Measurements from ENCODE around the gene UBA7. TPM values are rescaled to one million over a fixed set of nuclear protein-coding genes. Genes with fewer than 3 reads are reported as not detected.

Gene UBA7
- total RNA-seq, 4 donors from 2014 or later, result 3.5 to 16.1 (median 5.1) TPM

DNA sequence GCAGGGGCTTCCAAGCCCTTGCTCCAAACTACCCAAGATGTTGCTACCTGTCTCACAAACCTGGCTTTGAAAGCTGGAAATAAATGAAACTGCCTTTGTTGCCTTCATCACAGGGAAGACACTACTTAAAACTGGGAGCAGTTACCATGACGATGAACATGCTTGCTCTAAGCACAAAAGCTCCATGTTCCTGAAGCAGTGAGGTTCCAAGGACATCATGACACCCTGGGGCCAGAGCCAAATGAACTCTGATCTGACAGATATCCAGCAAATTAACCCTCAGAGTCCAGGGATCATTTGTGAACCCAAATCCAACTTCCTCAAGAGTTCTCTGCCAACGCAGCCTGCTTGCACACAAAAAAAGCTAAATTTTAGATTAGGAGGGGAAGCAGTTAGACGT lies 31.9 kb upstream of the UBA7 start:
- intact Hi-C loops (cut with DNase I; ENCODE audit: low total_unique reads), result loop anchor here (10.0 kb wide), 1 partner anchor 59 kb away; the partner anchor contains the start of gene MST1R
- Histone ChIP-seq H3K27me3 (no peaks in the 10 kb centered on the region), H3K36me3 (no peaks in the 10 kb centered on the region), H3K27ac (no peak overlapping the region), H3K9me3 (no peaks in the 10 kb centered on the region), H3K4me3 (no peak overlapping the region), H3K4me1 (peaks cover 0 to 5% of the 10 kb centered on the region in 2 donors)
- in situ Hi-C loops (cut with MboI; ENCODE audit: low sequenced_read_pairs in 4 of 4), result loop anchor here in 1 of 4 donors (25.0 kb wide), 1 partner anchor 308 kb away; no protein-coding TSS in a partner anchor
- DNase-seq (no peak), ATAC-seq (no peak)
- TF ChIP-seq, protein P1, sequence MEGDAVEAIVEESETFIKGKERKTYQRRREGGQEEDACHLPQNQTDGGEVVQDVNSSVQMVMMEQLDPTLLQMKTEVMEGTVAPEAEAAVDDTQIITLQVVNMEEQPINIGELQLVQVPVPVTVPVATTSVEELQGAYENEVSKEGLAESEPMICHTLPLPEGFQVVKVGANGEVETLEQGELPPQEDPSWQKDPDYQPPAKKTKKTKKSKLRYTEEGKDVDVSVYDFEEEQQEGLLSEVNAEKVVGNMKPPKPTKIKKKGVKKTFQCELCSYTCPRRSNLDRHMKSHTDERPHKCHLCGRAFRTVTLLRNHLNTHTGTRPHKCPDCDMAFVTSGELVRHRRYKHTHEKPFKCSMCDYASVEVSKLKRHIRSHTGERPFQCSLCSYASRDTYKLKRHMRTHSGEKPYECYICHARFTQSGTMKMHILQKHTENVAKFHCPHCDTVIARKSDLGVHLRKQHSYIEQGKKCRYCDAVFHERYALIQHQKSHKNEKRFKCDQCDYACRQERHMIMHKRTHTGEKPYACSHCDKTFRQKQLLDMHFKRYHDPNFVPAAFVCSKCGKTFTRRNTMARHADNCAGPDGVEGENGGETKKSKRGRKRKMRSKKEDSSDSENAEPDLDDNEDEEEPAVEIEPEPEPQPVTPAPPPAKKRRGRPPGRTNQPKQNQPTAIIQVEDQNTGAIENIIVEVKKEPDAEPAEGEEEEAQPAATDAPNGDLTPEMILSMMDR (IDR thresholded peaks at IDR 0.05 in 4 of 5, conservative IDR thresholded peaks at IDR 0.05 in 1 of 5), result no peak

DNA sequence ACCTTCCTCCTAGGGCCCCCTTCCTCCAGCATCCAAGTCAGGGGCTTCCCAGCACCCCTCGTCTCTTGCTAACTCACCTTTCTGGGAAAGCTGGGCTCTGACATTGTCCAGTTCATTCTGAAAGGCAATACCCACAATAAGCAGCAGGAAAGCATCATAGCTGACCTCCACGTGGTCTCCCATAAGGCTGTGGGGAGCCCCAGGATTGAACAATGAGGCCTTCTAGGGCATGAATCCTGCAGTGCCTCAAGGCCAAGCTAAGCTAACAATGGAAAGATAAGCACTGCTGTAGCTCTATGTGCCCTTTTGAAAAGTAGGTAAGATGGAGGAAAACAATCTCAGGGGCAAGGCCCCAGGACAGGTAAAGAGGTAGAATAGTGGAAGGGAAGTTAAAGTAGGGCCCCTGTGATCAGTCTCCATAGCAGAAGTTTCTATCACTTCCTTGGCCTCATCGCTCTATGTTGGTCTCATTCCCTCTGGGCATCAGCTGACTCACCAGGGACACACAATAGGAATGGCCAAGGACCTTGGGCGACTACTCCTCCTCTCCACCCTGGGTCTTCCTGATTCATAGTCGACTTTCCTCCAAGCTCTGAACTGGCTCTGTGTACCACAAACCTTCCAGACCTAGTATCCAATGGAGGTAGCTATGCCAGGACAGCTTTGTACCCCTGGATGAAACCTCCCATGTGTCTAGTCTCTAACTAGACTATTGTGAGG lies 30.9 kb upstream of the UBA7 start:
- in situ Hi-C loops (cut with MboI; ENCODE audit: low sequenced_read_pairs in 4 of 4) (loop anchor here in 2 of 4 donors (5.0 to 25.0 kb wide), 3 partner anchors 37 to 307 kb away; partner anchors contain the start of gene INKA1 (in 1 of the 2)), intact Hi-C loops (cut with DNase I; ENCODE audit: low total_unique reads) (loop anchor here (10.0 kb wide), 1 partner anchor 60 kb away; the partner anchor contains the start of gene MST1R)
- no peak for TF ChIP-seq POLR2A (IDR thresholded peaks at IDR 0.05)
- TF ChIP-seq, protein P1 (IDR thresholded peaks at IDR 0.05 in 4 of 5, conservative IDR thresholded peaks at IDR 0.05 in 1 of 5), result no peak
- DNase-seq, result no peak
- Histone ChIP-seq H3K36me3 (no peaks in the 10 kb centered on the region), H3K27ac (no peak overlapping the region), H3K4me1 (peaks cover 5 to 15% of the 10 kb centered on the region in 2 donors), H3K4me3 (no peak overlapping the region), H3K27me3 (no peaks in the 10 kb centered on the region), H3K9me3 (no peaks in the 10 kb centered on the region)
- ATAC-seq, result no peak

DNA sequence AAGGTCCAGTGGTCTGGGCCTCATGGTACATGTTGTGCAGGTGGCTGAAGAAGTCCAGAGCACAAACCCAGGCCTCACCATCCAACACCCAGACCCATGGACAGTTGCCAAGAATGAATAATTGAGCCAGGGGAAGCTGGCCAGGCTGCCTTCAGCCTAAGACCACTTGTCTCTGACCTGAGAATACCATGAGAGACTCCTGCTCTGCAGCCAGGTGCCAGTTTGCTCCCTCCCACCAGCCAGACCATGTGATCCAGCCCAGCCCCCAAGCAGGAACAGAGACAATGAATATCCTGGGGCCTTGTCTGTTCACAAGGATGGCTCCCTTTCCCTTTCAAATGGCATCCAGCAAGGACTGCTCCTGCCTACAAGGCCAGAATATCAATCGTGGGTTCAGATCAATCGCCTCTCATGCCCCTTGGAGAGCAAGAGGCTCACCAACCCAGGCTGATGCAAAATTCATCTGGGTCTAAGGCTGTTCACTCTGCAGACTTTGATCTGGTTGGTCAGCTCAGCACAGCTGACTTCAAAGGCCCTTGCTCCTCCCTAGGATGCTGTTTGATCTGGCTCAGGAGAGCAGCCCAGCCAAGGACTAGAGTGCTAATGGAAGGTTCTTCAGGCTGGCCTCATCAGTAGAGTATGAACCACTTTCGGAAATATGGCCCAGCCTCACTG lies 29.2 kb upstream of the UBA7 start:
- TF ChIP-seq POLR2A (IDR thresholded peaks at IDR 0.05), result no peak
- TF ChIP-seq, protein P1 (IDR thresholded peaks at IDR 0.05 in 4 of 5, conservative IDR thresholded peaks at IDR 0.05 in 1 of 5), result no peak
- DNase-seq (no peak), ATAC-seq (no peak)
- intact Hi-C loops (cut with DNase I; ENCODE audit: low total_unique reads), result loop anchor here (10.0 kb wide), 1 partner anchor 62 kb away; the partner anchor contains the start of gene MST1R
- Histone ChIP-seq H3K9me3 (no peaks in the 10 kb centered on the region), H3K36me3 (no peaks in the 10 kb centered on the region), H3K27me3 (no peaks in the 10 kb centered on the region), H3K27ac (no peak overlapping the region), H3K4me3 (no peak overlapping the region), H3K4me1 (peaks cover 9 to 18% of the 10 kb centered on the region in 2 donors)
- in situ Hi-C loops (cut with MboI; ENCODE audit: low sequenced_read_pairs in 4 of 4), result loop anchor here in 2 of 4 donors (5.0 to 25.0 kb wide), 3 partner anchors 36 to 306 kb away; partner anchors contain the start of gene INKA1 (in 1 of the 2)

DNA sequence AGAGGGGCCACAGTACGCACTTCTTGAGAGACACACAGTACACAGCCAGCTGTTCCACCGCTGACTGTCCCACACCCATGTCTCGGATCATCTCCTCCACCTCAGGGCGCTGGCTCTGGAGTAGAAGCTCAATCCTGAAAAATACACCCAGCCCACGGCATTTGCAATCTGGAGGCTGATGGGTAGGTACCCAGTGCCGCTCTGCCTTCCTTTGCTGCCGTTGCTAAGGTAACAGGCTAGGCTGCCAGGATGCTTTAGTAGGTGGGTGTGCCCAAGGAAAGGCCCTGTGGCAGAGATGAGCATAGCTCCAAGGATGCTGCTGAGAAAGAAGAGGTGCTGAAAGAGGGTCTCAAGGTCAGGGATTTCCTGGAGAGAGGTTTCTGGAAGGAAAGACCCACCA lies 28.1 kb upstream of the UBA7 start:
- DNase-seq (no peak), ATAC-seq (no peak)
- Histone ChIP-seq H3K4me3 (no peak overlapping the region), H3K9me3 (no peaks in the 10 kb centered on the region), H3K4me1 (peaks cover 9 to 18% of the 10 kb centered on the region in 2 donors), H3K36me3 (no peaks in the 10 kb centered on the region), H3K27ac (no peak overlapping the region), H3K27me3 (no peaks in the 10 kb centered on the region)
- TF ChIP-seq, protein P1 (IDR thresholded peaks at IDR 0.05 in 4 of 5, conservative IDR thresholded peaks at IDR 0.05 in 1 of 5), result no peak
- no peak for TF ChIP-seq POLR2A (IDR thresholded peaks at IDR 0.05)
- in situ Hi-C loops (cut with MboI; ENCODE audit: low sequenced_read_pairs in 4 of 4) (loop anchor here in 2 of 4 donors (5.0 to 25.0 kb wide), 3 partner anchors 35 to 305 kb away; partner anchors contain the start of gene INKA1 (in 1 of the 2)), intact Hi-C loops (cut with DNase I; ENCODE audit: low total_unique reads) (loop anchor here (10.0 kb wide), 1 partner anchor 63 kb away; the partner anchor contains the start of gene MST1R)
